Adrenal gland (tissue), 5 donors: ENCODE results near the gene RSAD2.

ENCODE experiments used
- POLR2A ChIP-seq, 2 donors: fragments of 450-650 bp; IDR thresholded peaks; one replicate each; pipeline ENCODE4 v1.6.1; 2017; ENCODE audit warnings: antibody characterized with exemption in 2 of 2, mild to moderate bottlenecking in 2 of 2, moderate library complexity in 1 of 2
- TF ChIP-seq, protein P1 (sequence below), 6 experiments: fragments of 450-650 bp in 4 of 6; fragments of 200-600 bp in 2 of 6; sonication (generic) in 1 of 6; IDR thresholded peaks; 1 replicate in 5 of 6; 2 replicates in 1 of 6; pipeline versions ENCODE4 v1.5.1 to v1.8.0; 2016 to 2021; ENCODE audit warnings: antibody characterized with exemption in 6 of 6, mild to moderate bottlenecking in 2 of 6, moderate library complexity in 1 of 6
- donor health status: DM: no; HTN: no; CAD: no.

DNA sequence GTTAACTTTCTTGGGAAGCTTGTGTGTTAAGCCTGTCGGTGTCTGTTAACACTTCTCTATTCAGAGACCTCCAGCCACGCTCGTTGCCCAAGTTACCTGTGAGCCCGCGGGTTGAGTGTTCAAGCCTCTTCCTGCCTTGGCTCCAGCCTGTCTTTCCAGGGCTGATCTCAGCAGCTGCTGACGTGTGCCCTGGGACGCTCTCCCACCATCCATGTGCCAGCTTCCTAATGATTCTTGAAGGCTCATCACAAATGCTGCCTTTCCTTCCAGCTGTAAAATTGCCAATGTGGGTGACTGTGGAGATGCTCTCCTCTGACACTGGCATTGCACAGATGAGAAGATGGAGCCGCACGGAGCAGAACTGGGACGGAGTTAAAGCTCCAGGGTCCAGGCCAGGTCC, 45.7 kb downstream of the RSAD2 start:
- TF ChIP-seq, protein P1, sequence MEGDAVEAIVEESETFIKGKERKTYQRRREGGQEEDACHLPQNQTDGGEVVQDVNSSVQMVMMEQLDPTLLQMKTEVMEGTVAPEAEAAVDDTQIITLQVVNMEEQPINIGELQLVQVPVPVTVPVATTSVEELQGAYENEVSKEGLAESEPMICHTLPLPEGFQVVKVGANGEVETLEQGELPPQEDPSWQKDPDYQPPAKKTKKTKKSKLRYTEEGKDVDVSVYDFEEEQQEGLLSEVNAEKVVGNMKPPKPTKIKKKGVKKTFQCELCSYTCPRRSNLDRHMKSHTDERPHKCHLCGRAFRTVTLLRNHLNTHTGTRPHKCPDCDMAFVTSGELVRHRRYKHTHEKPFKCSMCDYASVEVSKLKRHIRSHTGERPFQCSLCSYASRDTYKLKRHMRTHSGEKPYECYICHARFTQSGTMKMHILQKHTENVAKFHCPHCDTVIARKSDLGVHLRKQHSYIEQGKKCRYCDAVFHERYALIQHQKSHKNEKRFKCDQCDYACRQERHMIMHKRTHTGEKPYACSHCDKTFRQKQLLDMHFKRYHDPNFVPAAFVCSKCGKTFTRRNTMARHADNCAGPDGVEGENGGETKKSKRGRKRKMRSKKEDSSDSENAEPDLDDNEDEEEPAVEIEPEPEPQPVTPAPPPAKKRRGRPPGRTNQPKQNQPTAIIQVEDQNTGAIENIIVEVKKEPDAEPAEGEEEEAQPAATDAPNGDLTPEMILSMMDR (IDR thresholded peaks at IDR 0.05), result no peak
- no peak for TF ChIP-seq POLR2A (IDR thresholded peaks at IDR 0.05)
